HEK293 (cell line): ENCODE measurements around the gene HMG20A.

Experiments used
- CTCF ChIA-PET: fragments of 350-600 bp; formaldehyde crosslinking; extraction: SDS; loops from one replicate; lab custom pipeline; 2021; ENCODE audit warnings: antibody characterized with exemption; lab: Yijun Ruan, JAX
- POLR2A ChIA-PET: fragments of 300-600 bp; formaldehyde crosslinking; extraction: SDS; loops from one replicate; lab custom pipeline; 2020; ENCODE audit warnings: antibody characterized with exemption, inconsistent platforms; lab: Yijun Ruan, JAX
- H3K27ac ChIP-seq: fragments of 200-500 bp; sonication (Bioruptor generic); 2 replicates; pipeline ENCODE4 v1.5.1; 2014; ENCODE audit warnings: low read depth, low read length, control low read depth, inconsistent platforms; ENCODE audit errors: extremely low read depth
- H3K36me3 ChIP-seq, 2 experiments: fragments of 200-500 bp in 1 of 2; sonication (Bioruptor generic) in 1 of 2; 1 replicate in 1 of 2; 2 replicates in 1 of 2; pipeline ENCODE4 v1.5.1; 2014 to 2017; ENCODE audit warnings: inconsistent platforms in 2 of 2, low read length in 2 of 2; ENCODE audit not compliant: control insufficient read depth in 2 of 2, insufficient read depth in 1 of 2
- H3K4me1 ChIP-seq: fragments of 200-500 bp; sonication (Bioruptor generic); 2 replicates; pipeline ENCODE4 v1.5.1; 2014; ENCODE audit warnings: mild to moderate bottlenecking, low read length, inconsistent platforms; ENCODE audit not compliant: control insufficient read depth, insufficient read depth
- H3K4me3 ChIP-seq: 2 replicates; pipeline ENCODE4 v1.5.1; 2011; ENCODE audit warnings: low read depth, mild to moderate bottlenecking, control low read depth, low read length, moderate library complexity
- H3K9me3 ChIP-seq: fragments of 200-500 bp; sonication (Bioruptor generic); 2 replicates; pipeline ENCODE4 v1.5.1; 2014; ENCODE audit warnings: low read depth, low read length, inconsistent platforms; ENCODE audit not compliant: control insufficient read depth, insufficient read depth
- GLIS1 ChIP-seq: fragments of 450-650 bp; formaldehyde crosslinking; IDR thresholded peaks from 2 replicates; pipeline ENCODE4 v1.5.1; 2016; ENCODE audit warnings: missing biosample characterization, missing genetic modification characterization
- KLF8 ChIP-seq: fragments of 450-650 bp; formaldehyde crosslinking; IDR thresholded peaks from 2 replicates; pipeline ENCODE4 v1.5.1; 2016; ENCODE audit warnings: missing biosample characterization, missing genetic modification characterization
- OVOL3 ChIP-seq: fragments of 450-650 bp; formaldehyde crosslinking; IDR thresholded peaks from 2 replicates; pipeline ENCODE4 v1.5.1; 2016; ENCODE audit warnings: missing biosample characterization, missing genetic modification characterization
- REPIN1 ChIP-seq: fragments of 450-650 bp; formaldehyde crosslinking; IDR thresholded peaks from 2 replicates; pipeline ENCODE4 v1.5.1; 2017; ENCODE audit warnings: missing biosample characterization, missing genetic modification characterization, low read depth
- SETDB1 ChIP-seq: IDR thresholded peaks from one replicate; pipeline ENCODE4 v1.6.1; 2017; ENCODE audit warnings: mild to moderate bottlenecking, low read length, moderate library complexity, mixed read lengths; ENCODE audit not compliant: insufficient read length
- ZBTB7A ChIP-seq: fragments of 450-650 bp; formaldehyde crosslinking; IDR thresholded peaks from 2 replicates; pipeline ENCODE4 v1.5.1; 2016; ENCODE audit warnings: low read depth, missing biosample characterization, missing genetic modification characterization
- ZNF148 ChIP-seq: fragments of 450-650 bp; formaldehyde crosslinking; IDR thresholded peaks from 2 replicates; pipeline ENCODE4 v1.5.0; 2017; ENCODE audit warnings: missing biosample characterization, missing genetic modification characterization, borderline replicate concordance
- ZNF169 ChIP-seq: fragments of 450-650 bp; formaldehyde crosslinking; IDR thresholded peaks from 2 replicates; pipeline ENCODE4 v1.5.1; 2016; ENCODE audit warnings: missing biosample characterization, missing genetic modification characterization
- ZNF2 ChIP-seq: fragments of 450-650 bp; formaldehyde crosslinking; IDR thresholded peaks from 2 replicates; pipeline ENCODE4 v1.5.1; 2016; ENCODE audit warnings: missing biosample characterization, missing genetic modification characterization
- ZNF221 ChIP-seq: fragments of 450-650 bp; formaldehyde crosslinking; IDR thresholded peaks from 2 replicates; pipeline ENCODE4 v1.5.1; 2017; ENCODE audit warnings: missing biosample characterization, missing genetic modification characterization, borderline replicate concordance
- ZNF280C ChIP-seq: fragments of 450-650 bp; formaldehyde crosslinking; IDR thresholded peaks from 2 replicates; pipeline ENCODE4 v1.5.1; 2016; ENCODE audit warnings: missing biosample characterization, missing genetic modification characterization
- ZNF311 ChIP-seq: fragments of 450-650 bp; formaldehyde crosslinking; IDR thresholded peaks from 2 replicates; pipeline ENCODE4 v1.5.1; 2017; ENCODE audit warnings: missing biosample characterization, missing genetic modification characterization, borderline replicate concordance
- ZNF350 ChIP-seq: fragments of 450-650 bp; formaldehyde crosslinking; IDR thresholded peaks from 2 replicates; pipeline ENCODE4 v1.5.0; 2017; ENCODE audit warnings: missing biosample characterization, mild to moderate bottlenecking, missing genetic modification characterization
- ZNF580 ChIP-seq: fragments of 450-650 bp; formaldehyde crosslinking; IDR thresholded peaks from 2 replicates; pipeline ENCODE4 v1.5.1; 2016; ENCODE audit warnings: missing biosample characterization, missing genetic modification characterization
- ZNF791 ChIP-seq: fragments of 450-650 bp; formaldehyde crosslinking; IDR thresholded peaks from 2 replicates; pipeline ENCODE4 v1.5.1; 2016; ENCODE audit warnings: missing biosample characterization, missing genetic modification characterization
- ZNF837 ChIP-seq: fragments of 450-650 bp; formaldehyde crosslinking; IDR thresholded peaks from 2 replicates; pipeline ENCODE4 v1.5.1; 2016; ENCODE audit warnings: missing biosample characterization, missing genetic modification characterization
- TF ChIP-seq, protein P1 (sequence below): fragments of 450-650 bp; formaldehyde crosslinking; IDR thresholded peaks from 2 replicates; pipeline ENCODE4 v1.5.1; 2016; ENCODE audit warnings: missing biosample characterization, missing genetic modification characterization
- TF ChIP-seq, protein P2 (sequence below): fragments of 450-650 bp; formaldehyde crosslinking; IDR thresholded peaks from 2 replicates; pipeline ENCODE4 v1.5.1; 2016; ENCODE audit warnings: missing biosample characterization, missing genetic modification characterization

HMG20A gene

DNA sequence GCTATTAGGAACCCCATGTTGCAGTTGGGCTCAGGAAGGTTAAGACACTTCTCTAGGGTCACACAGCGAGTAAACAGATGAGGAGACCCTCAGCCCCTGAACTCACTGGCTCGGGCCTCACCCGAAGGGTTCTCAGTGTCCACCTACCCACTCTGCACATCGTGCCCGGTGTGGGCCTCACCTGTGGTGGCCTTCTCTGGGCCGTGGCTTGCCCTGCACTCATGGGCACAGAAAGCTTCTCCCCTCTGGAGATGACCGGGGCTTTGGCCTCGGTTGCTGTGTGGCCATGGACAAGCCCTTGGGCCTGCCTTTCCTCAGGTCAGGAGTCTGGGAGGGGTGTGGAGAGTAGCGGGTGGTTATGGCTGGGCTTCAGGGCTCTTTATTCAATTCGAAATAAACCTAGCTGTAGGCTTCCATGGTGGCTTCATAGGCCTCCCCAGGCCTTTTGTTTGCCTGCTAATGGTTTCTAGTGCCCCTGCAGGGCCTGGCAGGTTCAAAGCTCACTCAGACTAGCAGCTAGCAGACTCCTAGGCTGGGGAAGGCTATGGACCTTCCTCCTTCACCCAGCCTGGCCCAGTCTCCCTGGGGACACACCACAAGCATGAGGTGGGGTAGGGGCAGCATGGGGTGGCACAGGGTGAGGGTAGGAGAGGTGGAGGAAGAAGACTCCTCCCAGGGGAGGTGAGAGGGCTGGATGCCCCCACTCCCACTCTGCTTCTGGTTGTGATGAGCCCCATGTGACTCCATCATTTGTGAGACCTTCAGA lies 108.9 kb downstream of the HMG20A start (continued):
- TF ChIP-seq ZNF280C (tag by site-specific recombination) (no peak), ZNF169 (no peak)

- ChIA-PET POLR2A (no interaction called here), CTCF (interaction anchor here (5.9 kb wide), 1 partner anchor 13 kb away, joined by 36 read pairs; no protein-coding TSS in a partner anchor)
Measured at GRCh38 chr15:77530576-77530975, 109.9 kb downstream of the HMG20A start.

DNA sequence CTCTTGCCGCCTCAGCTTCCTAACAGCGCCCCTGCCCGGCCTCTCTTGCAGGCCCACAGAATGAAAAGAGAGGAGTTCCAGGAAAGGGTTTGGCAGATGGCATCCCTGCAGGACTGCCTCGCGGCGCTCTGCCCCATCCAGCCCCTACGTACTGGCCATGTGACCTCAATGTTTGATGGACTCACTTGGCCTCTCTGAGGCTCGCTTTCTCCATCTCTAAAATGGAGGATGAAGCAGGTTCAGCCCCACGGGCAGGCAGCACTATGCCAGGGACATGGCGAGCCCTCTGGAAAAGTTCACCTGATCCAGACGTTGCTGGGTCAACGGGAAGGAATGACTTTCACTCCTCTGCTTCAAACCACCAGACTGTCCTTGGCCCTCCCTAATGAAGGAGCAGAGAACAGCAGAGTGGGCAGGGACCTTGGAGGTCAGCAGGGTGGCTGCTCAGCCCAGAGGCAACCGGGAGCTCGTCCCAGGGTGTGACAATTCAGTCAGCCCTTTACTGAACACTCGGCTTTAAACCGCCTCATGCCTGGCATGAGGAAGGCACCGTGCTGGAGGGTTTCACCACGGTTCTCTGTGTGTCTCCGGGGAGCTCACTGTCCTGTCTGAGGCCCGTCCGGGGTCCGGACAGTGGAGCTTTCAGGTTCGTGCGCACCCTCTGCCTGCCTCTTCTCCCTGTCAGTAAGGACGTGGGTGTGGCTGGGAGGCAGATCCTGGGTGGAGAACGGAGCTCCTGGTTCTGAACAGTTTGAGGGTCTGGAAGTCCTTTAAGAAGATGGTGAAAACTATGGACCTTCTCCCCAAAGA lies 110.7 kb downstream of the HMG20A start:
- H3K4me3 ChIP-seq, result no peak overlapping the region
- no peaks in the 10 kb centered on the region for H3K36me3 ChIP-seq
- H3K4me1 ChIP-seq, result peaks cover 10% of the 10 kb centered on the region
- ChIA-PET POLR2A (no interaction called here), CTCF (interaction anchor here (0.6 to 3.0 kb wide), 3 partner anchors 12 to 337 kb away, joined by 3 to 30 read pairs (median 4); no protein-coding TSS in a partner anchor)
- no peaks in the 10 kb centered on the region for H3K9me3 ChIP-seq
- no peak overlapping the region for H3K27ac ChIP-seq
- TF ChIP-seq ZNF350 (tag by site-specific recombination), result no peak
- TF ChIP-seq ZNF221 (tag by site-specific recombination), result no peak
- TF ChIP-seq ZNF580 (tag by site-specific recombination), result no peak
- no peak for TF ChIP-seq REPIN1 (tag by site-specific recombination)
- TF ChIP-seq SETDB1, result no peak
- TF ChIP-seq GLIS1, result no peak
- TF ChIP-seq ZNF837 (tag by site-specific recombination), result no peak
- TF ChIP-seq KLF8 (tag by site-specific recombination), result no peak
- TF ChIP-seq, protein P1, sequence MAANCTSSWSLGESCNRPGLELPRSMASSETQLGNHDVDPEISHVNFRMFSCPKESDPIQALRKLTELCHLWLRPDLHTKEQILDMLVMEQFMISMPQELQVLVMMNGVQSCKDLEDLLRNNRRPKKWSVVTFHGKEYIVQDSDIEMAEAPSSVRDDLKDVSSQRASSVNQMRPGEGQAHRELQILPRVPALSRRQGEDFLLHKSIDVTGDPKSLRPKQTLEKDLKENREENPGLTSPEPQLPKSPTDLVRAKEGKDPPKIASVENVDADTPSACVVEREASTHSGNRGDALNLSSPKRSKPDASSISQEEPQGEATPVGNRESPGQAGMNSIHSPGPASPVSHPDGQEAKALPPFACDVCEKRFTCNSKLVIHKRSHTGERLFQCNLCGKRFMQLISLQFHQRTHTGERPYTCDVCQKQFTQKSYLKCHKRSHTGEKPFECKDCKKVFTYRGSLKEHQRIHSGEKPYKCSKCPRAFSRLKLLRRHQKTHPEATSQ (tag by site-specific recombination), result no peak

More at GRCh38 chr15:77530576-77530975, 109.9 kb downstream of the HMG20A start:
- peaks cover 10% of the 10 kb centered on the region for H3K4me1 ChIP-seq
- H3K4me3 ChIP-seq, result no peak overlapping the region
- H3K36me3 ChIP-seq, result no peaks in the 10 kb centered on the region
- no peak for TF ChIP-seq ZNF311 (tag by site-specific recombination)
- no peak for TF ChIP-seq ZNF791 (tag by site-specific recombination)
- TF ChIP-seq OVOL3, result no peak
- TF ChIP-seq ZNF2 (tag by site-specific recombination), result no peak
- TF ChIP-seq, protein P2, sequence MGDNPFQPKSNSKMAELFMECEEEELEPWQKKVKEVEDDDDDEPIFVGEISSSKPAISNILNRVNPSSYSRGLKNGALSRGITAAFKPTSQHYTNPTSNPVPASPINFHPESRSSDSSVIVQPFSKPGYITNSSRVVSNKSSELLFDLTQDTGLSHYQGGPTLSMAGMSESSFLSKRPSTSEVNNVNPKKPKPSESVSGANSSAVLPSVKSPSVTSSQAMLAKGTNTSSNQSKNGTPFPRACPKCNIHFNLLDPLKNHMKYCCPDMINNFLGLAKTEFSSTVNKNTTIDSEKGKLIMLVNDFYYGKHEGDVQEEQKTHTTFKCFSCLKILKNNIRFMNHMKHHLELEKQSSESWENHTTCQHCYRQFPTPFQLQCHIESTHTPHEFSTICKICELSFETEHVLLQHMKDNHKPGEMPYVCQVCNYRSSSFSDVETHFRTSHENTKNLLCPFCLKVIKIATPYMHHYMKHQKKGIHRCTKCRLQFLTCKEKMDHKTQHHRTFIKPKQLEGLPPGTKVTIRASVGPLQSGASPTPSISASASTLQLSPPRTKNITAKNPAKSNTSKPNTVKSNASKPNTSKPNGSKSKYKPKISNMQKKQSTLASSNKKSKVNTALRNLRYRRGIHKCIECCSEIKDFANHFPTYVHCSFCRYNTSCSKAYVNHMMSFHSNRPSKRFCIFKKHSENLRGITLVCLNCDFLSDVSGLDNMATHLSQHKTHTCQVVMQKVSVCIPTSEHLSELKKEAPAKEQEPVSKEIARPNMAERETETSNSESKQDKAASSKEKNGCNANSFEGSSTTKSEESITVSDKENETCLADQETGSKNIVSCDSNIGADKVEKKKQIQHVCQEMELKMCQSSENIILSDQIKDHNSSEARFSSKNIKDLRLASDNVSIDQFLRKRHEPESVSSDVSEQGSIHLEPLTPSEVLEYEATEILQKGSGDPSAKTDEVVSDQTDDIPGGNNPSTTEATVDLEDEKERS (tag by site-specific recombination), result no peak
- no peak for TF ChIP-seq ZNF148 (tag by site-specific recombination)
- no peak for TF ChIP-seq ZBTB7A (tag by site-specific recombination)
- no peak overlapping the region for H3K27ac ChIP-seq
- no peaks in the 10 kb centered on the region for H3K9me3 ChIP-seq
